ENCODE measurements around the gene ATG4A. TPM values are rescaled to one million over a fixed set of nuclear protein-coding genes. Genes with fewer than 3 reads are reported as not detected.
A peak's percentile ranks its signal among the peaks of the same experiment; 100 is the strongest.

Gene ATG4A
- total RNA-seq, 3 donors from 2014 or later, result 17.1 to 23.9 (median 21.3) TPM

DNA sequence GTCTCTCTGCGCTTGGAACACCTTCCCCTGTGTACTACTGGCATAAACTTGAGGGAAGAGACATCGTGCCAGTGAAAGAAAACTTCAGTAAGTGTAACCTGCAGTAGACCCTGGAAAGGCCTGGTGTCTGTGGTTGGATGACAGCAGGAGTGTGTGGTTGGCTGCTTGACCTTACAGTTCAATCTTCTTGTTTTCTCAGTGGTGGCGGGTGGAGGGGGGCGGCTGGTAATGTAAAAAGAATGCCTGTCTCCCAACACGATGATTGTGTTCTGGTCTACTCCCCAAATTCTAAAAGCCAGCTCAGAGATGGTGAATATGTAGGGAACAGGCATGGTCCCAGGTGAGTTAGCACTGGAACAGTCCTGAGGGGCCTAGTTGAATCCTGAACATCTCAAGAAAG lies 18.8 kb upstream of the ATG4A start:
- intact Hi-C loops (cut with DNase I, micrococcal nuclease), result no loop called here
- DNase-seq, result no peak
- TF ChIP-seq, protein P1, sequence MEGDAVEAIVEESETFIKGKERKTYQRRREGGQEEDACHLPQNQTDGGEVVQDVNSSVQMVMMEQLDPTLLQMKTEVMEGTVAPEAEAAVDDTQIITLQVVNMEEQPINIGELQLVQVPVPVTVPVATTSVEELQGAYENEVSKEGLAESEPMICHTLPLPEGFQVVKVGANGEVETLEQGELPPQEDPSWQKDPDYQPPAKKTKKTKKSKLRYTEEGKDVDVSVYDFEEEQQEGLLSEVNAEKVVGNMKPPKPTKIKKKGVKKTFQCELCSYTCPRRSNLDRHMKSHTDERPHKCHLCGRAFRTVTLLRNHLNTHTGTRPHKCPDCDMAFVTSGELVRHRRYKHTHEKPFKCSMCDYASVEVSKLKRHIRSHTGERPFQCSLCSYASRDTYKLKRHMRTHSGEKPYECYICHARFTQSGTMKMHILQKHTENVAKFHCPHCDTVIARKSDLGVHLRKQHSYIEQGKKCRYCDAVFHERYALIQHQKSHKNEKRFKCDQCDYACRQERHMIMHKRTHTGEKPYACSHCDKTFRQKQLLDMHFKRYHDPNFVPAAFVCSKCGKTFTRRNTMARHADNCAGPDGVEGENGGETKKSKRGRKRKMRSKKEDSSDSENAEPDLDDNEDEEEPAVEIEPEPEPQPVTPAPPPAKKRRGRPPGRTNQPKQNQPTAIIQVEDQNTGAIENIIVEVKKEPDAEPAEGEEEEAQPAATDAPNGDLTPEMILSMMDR (IDR thresholded peaks at IDR 0.05), result no peak
- Histone ChIP-seq H3K9me3 (no peaks in the 10 kb centered on the region), H3K4me3 (no peak overlapping the region), H3K36me3 (ENCODE audit: low read depth) (no peaks in the 10 kb centered on the region), H3K4me1 (ENCODE audit: low read depth) (no peaks in the 10 kb centered on the region)
- no peak for ATAC-seq

DNA sequence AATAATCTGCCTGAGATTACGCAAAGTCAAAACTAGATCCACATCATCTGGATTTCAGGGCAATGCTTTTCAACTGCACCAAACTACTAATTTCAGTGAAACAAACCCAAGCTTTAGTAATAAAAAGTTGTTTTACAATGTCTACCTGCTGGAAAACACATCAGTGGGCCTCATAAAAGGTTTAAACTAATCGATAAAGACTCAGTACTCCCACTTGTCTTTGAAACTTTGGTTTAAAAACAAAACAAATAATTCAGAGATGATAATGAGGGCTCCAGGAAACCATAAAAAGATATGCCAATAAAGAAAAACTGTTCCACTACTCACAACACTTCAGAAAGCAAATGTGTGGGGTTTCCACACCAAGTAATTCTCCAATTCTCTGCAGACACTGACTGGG lies 10.5 kb upstream of the ATG4A start:
- Histone ChIP-seq H3K4me3 (no peak overlapping the region), H3K9me3 (no peaks in the 10 kb centered on the region), H3K36me3 (ENCODE audit: low read depth) (no peaks in the 10 kb centered on the region), H3K4me1 (ENCODE audit: low read depth) (no peaks in the 10 kb centered on the region)
- ATAC-seq (no peak), DNase-seq (no peak)
- TF ChIP-seq, protein P1 (IDR thresholded peaks at IDR 0.05), result no peak
- intact Hi-C loops (cut with DNase I, micrococcal nuclease), result no loop called here

DNA sequence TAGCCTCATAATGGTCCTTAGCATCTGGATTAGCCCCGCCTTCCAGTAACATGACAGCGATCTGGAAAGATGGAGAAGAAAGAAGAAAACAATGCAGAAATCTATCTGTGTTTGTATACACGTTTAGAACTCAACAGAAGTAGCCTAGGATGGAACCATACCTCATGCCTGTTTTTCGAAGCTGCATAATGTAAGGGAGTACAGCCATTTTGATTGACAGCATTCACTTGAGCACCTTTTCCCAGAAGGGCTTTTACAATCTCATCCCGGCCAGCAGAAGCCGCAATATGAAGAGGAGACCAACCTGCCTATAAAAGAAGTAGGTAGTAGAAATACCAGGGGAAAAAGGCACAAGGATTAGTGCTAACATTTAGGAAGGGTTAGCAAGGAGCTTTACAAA lies 3.8 kb upstream of the ATG4A start:
- TF ChIP-seq, protein P1 (IDR thresholded peaks at IDR 0.05), result no peak
- Histone ChIP-seq H3K9me3 (no peaks in the 10 kb centered on the region), H3K4me1 (ENCODE audit: low read depth) (peaks cover 2% of the 10 kb centered on the region), H3K36me3 (ENCODE audit: low read depth) (no peaks in the 10 kb centered on the region), H3K4me3 (no peak overlapping the region)
- no peak for DNase-seq
- intact Hi-C loops (cut with DNase I, micrococcal nuclease), result no loop called here
- ATAC-seq, result no peak

DNA sequence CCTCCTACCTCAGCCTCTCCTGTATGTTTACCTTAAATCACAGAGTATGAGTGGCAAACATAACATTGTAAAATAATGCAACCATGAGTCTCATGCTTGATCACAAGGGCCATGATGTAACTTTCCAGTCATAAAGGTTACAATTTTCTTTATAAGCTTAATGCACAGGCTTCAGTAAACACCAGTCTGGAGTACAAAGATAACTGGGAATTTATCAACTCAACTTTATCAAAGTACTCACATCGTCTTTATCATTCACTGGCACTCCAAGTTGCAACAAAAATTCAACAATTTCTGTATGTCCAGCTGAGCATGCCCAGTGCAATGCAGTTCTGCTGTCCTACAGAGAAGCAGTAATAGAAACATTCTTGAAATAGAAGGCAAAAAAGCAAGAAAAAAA lies 3.1 kb upstream of the ATG4A start:
- Histone ChIP-seq H3K9me3 (no peaks in the 10 kb centered on the region), H3K4me1 (ENCODE audit: low read depth) (peaks cover 2% of the 10 kb centered on the region), H3K4me3 (no peak overlapping the region), H3K36me3 (ENCODE audit: low read depth) (no peaks in the 10 kb centered on the region)
- intact Hi-C loops (cut with DNase I, micrococcal nuclease), result no loop called here
- TF ChIP-seq, protein P1 (IDR thresholded peaks at IDR 0.05), result no peak
- ATAC-seq, result peak; percentile 5
- DNase-seq, result peak in 1 of 3 donors; percentile 15

DNA sequence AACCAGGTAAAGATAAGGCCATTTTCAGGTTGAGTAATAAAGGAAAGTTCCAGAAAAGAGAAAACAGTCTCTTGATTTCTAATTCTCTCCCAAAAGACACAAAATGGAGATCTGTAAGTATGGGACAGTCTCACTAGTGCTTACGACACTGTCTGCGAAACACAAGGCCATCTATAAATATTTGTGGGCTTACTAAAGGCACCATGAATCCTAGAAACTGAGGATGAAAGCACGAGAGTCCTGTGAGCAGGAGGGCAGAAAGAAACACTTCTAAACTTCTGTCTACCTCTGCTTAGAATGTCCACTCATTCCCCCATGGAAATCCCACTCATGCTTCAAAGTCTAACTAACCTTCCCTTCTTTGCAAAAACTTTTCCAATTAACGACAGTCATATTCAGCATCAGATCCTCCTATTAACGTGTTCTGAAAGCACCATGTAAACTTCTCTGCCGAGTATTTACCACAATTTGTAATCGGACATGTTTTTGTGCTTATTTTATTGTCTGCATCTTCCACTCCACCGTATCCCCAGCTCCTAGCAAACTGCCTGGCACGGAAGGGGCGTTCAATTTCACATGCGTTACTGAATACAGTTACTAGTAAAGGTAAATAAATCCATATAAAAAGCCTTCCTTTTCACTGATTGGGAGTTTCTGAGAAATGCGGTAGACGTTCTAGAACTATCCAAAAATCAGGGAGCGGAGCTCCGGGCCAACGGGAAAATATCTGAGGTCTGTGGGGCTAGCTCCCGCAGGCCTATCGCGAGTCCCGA lies 901 bp upstream of the ATG4A start:
- H3K36me3 ChIP-seq (ENCODE audit: low read depth), result no peaks in the 10 kb centered on the region
- TF ChIP-seq, protein P1 (IDR thresholded peaks at IDR 0.05), result no peak
- H3K9me3 ChIP-seq, result no peaks in the 10 kb centered on the region
- no peak for DNase-seq
- peak overlapping the region; percentile 42 for H3K4me3 ChIP-seq
- ATAC-seq, result no peak
- intact Hi-C loops (cut with DNase I, micrococcal nuclease), result no loop called here
- peaks cover 2% of the 10 kb centered on the region for H3K4me1 ChIP-seq (ENCODE audit: low read depth)
